WTC11 (cell line): ENCODE data around the gene USH2A. TPM values are rescaled to one million over a fixed set of nuclear protein-coding genes. Genes with fewer than 3 reads are reported as not detected.

Source experiments
- ATAC-seq: fragments of 200-7000 bp; cut with Tn5 transposase; 2 replicates; pipeline ENCODE4 v1.10.0; 2021; ENCODE audit warnings: mild to moderate bottlenecking, moderate library complexity
- CTCF ChIA-PET: fragments of 300-600 bp; sonication (Branson Sonifier 250); formaldehyde crosslinking; loops from one replicate; lab custom pipeline; 2021; ENCODE audit warnings: antibody characterized with exemption; lab: Charles Lee
- POLR2A ChIA-PET: fragments of 350-600 bp; sonication (Branson Sonifier 250); formaldehyde crosslinking; loops from one replicate; lab custom pipeline; 2021; ENCODE audit warnings: antibody characterized with exemption; lab: Charles Lee
- DNase-seq: peaks from one replicate; pipeline ENCODE4 v3.0.0; 2021; ENCODE audit warnings: low spot score
- H3K27ac Mint-ChIP-seq: 2 replicates; pipeline ENCODE4 v1.8.0; 2021; ENCODE audit warnings: mixed read lengths
- H3K27me3 Mint-ChIP-seq: 2 replicates; pipeline ENCODE4 v1.8.0; 2021; ENCODE audit warnings: low read depth, mild to moderate bottlenecking, moderate library complexity, mixed read lengths
- H3K36me3 Mint-ChIP-seq: 2 replicates; pipeline ENCODE4 v1.8.0; 2021; ENCODE audit warnings: mixed read lengths
- H3K4me1 Mint-ChIP-seq: 2 replicates; pipeline ENCODE4 v1.8.0; 2022; ENCODE audit warnings: mixed read lengths
- H3K4me3 Mint-ChIP-seq: 2 replicates; pipeline ENCODE4 v1.8.0; 2021; ENCODE audit warnings: mild to moderate bottlenecking, moderate library complexity, mixed read lengths
- H3K9me3 Mint-ChIP-seq: 2 replicates; pipeline ENCODE4 v1.8.0; 2021; ENCODE audit warnings: mixed read lengths
- ATF6 ChIP-seq: sonication (generic); formaldehyde crosslinking; IDR thresholded peaks from 2 replicates; pipeline ENCODE4 v1.8.1; 2023; ENCODE audit warnings: mild to moderate bottlenecking, missing genetic modification reagents
- E2F1 ChIP-seq: sonication (generic); formaldehyde crosslinking; IDR thresholded peaks from 2 replicates; pipeline ENCODE4 v1.8.0; 2022; ENCODE audit warnings: mild to moderate bottlenecking, missing genetic modification reagents
- EMX1 ChIP-seq: fragments of 250-450 bp; sonication (Bioruptor Pico); IDR thresholded peaks from 2 replicates; pipeline ENCODE4 v1.8.0; 2021; ENCODE audit warnings: mild to moderate bottlenecking
- ERG ChIP-seq: fragments of 250-450 bp; sonication (Bioruptor Pico); IDR thresholded peaks from 2 replicates; pipeline ENCODE4 v1.8.0; 2021; ENCODE audit warnings: mild to moderate bottlenecking
- ESRRA ChIP-seq: sonication (generic); formaldehyde crosslinking; IDR thresholded peaks from 2 replicates; pipeline ENCODE4 v1.8.1; 2022; ENCODE audit warnings: mild to moderate bottlenecking, missing genetic modification reagents, borderline replicate concordance
- FOXJ3 ChIP-seq: sonication (generic); formaldehyde crosslinking; IDR thresholded peaks from 2 replicates; pipeline ENCODE4 v1.9.0; 2021; ENCODE audit warnings: missing genetic modification reagents, mild to moderate bottlenecking, borderline replicate concordance
- GTF2I ChIP-seq: fragments of 250-450 bp; sonication (Bioruptor Pico); conservative IDR thresholded peaks from 2 replicates; pipeline ENCODE4 v1.4.0; 2021; ENCODE audit warnings: mild to moderate bottlenecking
- MAX ChIP-seq: sonication (generic); formaldehyde crosslinking; IDR thresholded peaks from 2 replicates; pipeline ENCODE4 v1.8.0; 2022; ENCODE audit warnings: mild to moderate bottlenecking, missing genetic modification reagents
- MLX ChIP-seq: sonication (generic); formaldehyde crosslinking; IDR thresholded peaks from 2 replicates; pipeline ENCODE4 v1.8.1; 2023; ENCODE audit warnings: mild to moderate bottlenecking, missing genetic modification reagents, moderate library complexity
- NR1H2 ChIP-seq: sonication (generic); formaldehyde crosslinking; IDR thresholded peaks from 2 replicates; pipeline ENCODE4 v1.9.0; 2021; ENCODE audit warnings: mild to moderate bottlenecking, moderate library complexity, missing genetic modification reagents
- NR3C1 ChIP-seq: sonication (generic); formaldehyde crosslinking; conservative IDR thresholded peaks from 2 replicates; pipeline ENCODE4 v1.8.1; 2023; ENCODE audit warnings: low read depth, mild to moderate bottlenecking, missing genetic modification reagents
- RORB ChIP-seq: fragments of 250-450 bp; sonication (Bioruptor Pico); IDR thresholded peaks from 2 replicates; pipeline ENCODE4 v1.9.0; 2021; ENCODE audit warnings: mild to moderate bottlenecking
- USF1 ChIP-seq: sonication (generic); formaldehyde crosslinking; IDR thresholded peaks from 2 replicates; pipeline ENCODE4 v1.8.0; 2022; ENCODE audit warnings: mild to moderate bottlenecking, missing genetic modification reagents
- ZBTB21 ChIP-seq: sonication (generic); formaldehyde crosslinking; IDR thresholded peaks from 2 replicates; pipeline ENCODE4 v1.8.1; 2023; ENCODE audit warnings: mild to moderate bottlenecking, missing genetic modification reagents, borderline replicate concordance
- ZNF232 ChIP-seq: sonication (generic); formaldehyde crosslinking; IDR thresholded peaks from 2 replicates; pipeline ENCODE4 v1.8.0; 2022; ENCODE audit warnings: mild to moderate bottlenecking, missing genetic modification reagents
- ZNF512 ChIP-seq: sonication (generic); formaldehyde crosslinking; IDR thresholded peaks from 2 replicates; pipeline ENCODE4 v1.8.1; 2022; ENCODE audit warnings: missing genetic modification reagents, borderline replicate concordance
- ZNF532 ChIP-seq: fragments of 250-450 bp; sonication (Bioruptor Pico); IDR thresholded peaks from 2 replicates; pipeline ENCODE4 v1.9.0; 2021; ENCODE audit warnings: mild to moderate bottlenecking, borderline replicate concordance
- ZSCAN18 ChIP-seq: fragments of 250-450 bp; sonication (Bioruptor Pico); IDR thresholded peaks from 2 replicates; pipeline ENCODE4 v2.1.2; 2022; ENCODE audit warnings: mild to moderate bottlenecking, moderate library complexity
- total RNA-seq: library from RNA; stranded (reverse); gene quantifications from 3 replicates; pipeline ENCODE4 v1.2.3, GENCODE V29; 2021

The USH2A gene
- total RNA-seq, 1 experiment from 2014 or later = 0.37 TPM

GRCh38 chr1:216054600-216054999, 368.6 kb downstream of the USH2A start:
- TF ChIP-seq ATF6 (CRISPR knock-in tag) = no peak
- TF ChIP-seq RORB (CRISPR knock-in tag) = no peak
- TF ChIP-seq ZNF232 (CRISPR knock-in tag) = no peak
- Mint-ChIP-seq H3K4me3 (no peak overlapping the region), H3K27me3 (no peaks in the 10 kb centered on the region), H3K4me1 (peaks cover 25% of the 10 kb centered on the region), H3K9me3 (peaks cover 3% of the 10 kb centered on the region; the same call in 1 of the 2 replicates), H3K36me3 (no peaks in the 10 kb centered on the region), H3K27ac (no peak overlapping the region)
- DNase-seq (no peak), ATAC-seq (no peak)
- ChIA-PET POLR2A (no interaction called here), CTCF (no interaction called here)

- ChIA-PET POLR2A (no interaction called here), CTCF (no interaction called here)
- Mint-ChIP-seq H3K4me3 (no peak overlapping the region), H3K36me3 (no peaks in the 10 kb centered on the region), H3K9me3 (peaks cover 3% of the 10 kb centered on the region; the same call in 1 of the 2 replicates), H3K27ac (peak overlapping the region; percentile 53), H3K27me3 (no peaks in the 10 kb centered on the region), H3K4me1 (peaks cover 23% of the 10 kb centered on the region)
- DNase-seq (no peak), ATAC-seq (no peak)
- TF ChIP-seq E2F1 (CRISPR knock-in tag) (no peak), USF1 (CRISPR knock-in tag) (no peak), NR1H2 (CRISPR knock-in tag) (no peak), GTF2I (CRISPR knock-in tag) (no peak), ZNF512 (CRISPR knock-in tag) (no peak), ZNF532 (CRISPR knock-in tag) (no peak), ZBTB21 (CRISPR knock-in tag) (no peak), ESRRA (no peak), MAX (CRISPR knock-in tag) (no peak), ERG (no peak), EMX1 (CRISPR knock-in tag) (no peak), MLX (CRISPR knock-in tag) (no peak), FOXJ3 (CRISPR knock-in tag) (no peak), ZSCAN18 (CRISPR knock-in tag) (no peak), NR3C1 (CRISPR knock-in tag) (no peak)
Observed at GRCh38 chr1:216051071-216051470, 372.2 kb downstream of the USH2A start.
